Right lobe of liver (tissue), 4 donors: ENCODE results near the gene UBE4B.

Experiments
- POLR2A ChIP-seq: fragments of 450-650 bp; IDR thresholded peaks from one replicate; pipeline ENCODE4 v1.6.1; 2017; ENCODE audit warnings: antibody characterized with exemption, mild to moderate bottlenecking
- TF ChIP-seq, protein P1 (sequence below), 4 donors: fragments of 200-600 bp in 3 of 4; fragments of 450-650 bp in 1 of 4; IDR thresholded peaks; one replicate each; pipeline versions ENCODE4 v1.5.1 to v1.8.0; 2016 to 2022; ENCODE audit warnings: antibody characterized with exemption in 4 of 4, mild to moderate bottlenecking in 2 of 4
- donor health status: DM: no; HTN: no; CAD: no.
- donor health status: DM: no; HTN: no; CAD: no.
- donor health status: DM: no; HTN: yes; CAD: no.

DNA sequence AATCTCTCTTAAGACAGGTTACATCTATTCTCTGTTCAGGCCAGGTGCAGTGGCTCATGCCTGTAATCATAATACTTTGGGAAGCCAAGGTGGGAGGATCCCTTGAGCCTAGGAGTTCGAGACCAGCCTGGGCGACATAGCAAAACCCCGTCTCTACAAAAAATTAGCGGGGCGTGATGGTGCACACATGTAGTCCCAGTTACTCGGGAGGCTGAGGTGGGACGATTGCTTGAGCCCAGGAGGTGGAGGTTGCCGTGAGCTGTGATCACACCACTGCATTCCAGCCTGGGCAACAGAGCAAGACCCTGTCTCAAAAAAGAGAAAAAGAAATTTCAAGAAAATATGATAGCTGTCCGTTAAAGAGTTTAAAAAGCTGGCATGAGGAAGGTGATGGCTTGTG lies 43.0 kb downstream of the UBE4B start:
- TF ChIP-seq, protein P1, sequence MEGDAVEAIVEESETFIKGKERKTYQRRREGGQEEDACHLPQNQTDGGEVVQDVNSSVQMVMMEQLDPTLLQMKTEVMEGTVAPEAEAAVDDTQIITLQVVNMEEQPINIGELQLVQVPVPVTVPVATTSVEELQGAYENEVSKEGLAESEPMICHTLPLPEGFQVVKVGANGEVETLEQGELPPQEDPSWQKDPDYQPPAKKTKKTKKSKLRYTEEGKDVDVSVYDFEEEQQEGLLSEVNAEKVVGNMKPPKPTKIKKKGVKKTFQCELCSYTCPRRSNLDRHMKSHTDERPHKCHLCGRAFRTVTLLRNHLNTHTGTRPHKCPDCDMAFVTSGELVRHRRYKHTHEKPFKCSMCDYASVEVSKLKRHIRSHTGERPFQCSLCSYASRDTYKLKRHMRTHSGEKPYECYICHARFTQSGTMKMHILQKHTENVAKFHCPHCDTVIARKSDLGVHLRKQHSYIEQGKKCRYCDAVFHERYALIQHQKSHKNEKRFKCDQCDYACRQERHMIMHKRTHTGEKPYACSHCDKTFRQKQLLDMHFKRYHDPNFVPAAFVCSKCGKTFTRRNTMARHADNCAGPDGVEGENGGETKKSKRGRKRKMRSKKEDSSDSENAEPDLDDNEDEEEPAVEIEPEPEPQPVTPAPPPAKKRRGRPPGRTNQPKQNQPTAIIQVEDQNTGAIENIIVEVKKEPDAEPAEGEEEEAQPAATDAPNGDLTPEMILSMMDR (IDR thresholded peaks at IDR 0.05): no peak
- TF ChIP-seq POLR2A: no peak
